Testis (tissue), 3 donors: ENCODE data around the gene MAGI2. TPM values are rescaled to one million over a fixed set of nuclear protein-coding genes. Genes with fewer than 3 reads are reported as not detected.

Source experiments
- DNase-seq: peaks from one replicate; pipeline ENCODE4 v3.0.0-alpha.2; 2019
- H3K27ac ChIP-seq, 2 donors: fragments of 200-600 bp; sonication (generic); one replicate each; pipeline ENCODE4 v1.5.1; 2019
- H3K27me3 ChIP-seq: fragments of 200-600 bp; sonication (generic); one replicate; pipeline ENCODE4 v1.5.1; 2019
- H3K36me3 ChIP-seq: fragments of 200-600 bp; sonication (generic); one replicate; pipeline ENCODE4 v1.5.1; 2017; ENCODE audit warnings: low read depth; ENCODE audit errors: missing control alignments
- H3K4me1 ChIP-seq: fragments of 200-600 bp; sonication (generic); one replicate; pipeline ENCODE4 v1.5.1; 2019
- H3K4me3 ChIP-seq, 2 donors: fragments of 200-600 bp; sonication (generic); one replicate each; pipeline ENCODE4 v1.5.1; 2017 to 2019
- H3K9me3 ChIP-seq: fragments of 200-600 bp; sonication (generic); one replicate; pipeline ENCODE4 v1.5.1; 2017
- CTCF ChIP-seq, 3 experiments: fragments of 450-650 bp in 2 of 3; fragments of 200-600 bp in 1 of 3; sonication (generic) in 1 of 3; IDR thresholded peaks; one replicate each; pipeline ENCODE4 v1.5.1; 2016 to 2019; ENCODE audit warnings: antibody characterized with exemption in 3 of 3, mild to moderate bottlenecking in 2 of 3, moderate library complexity in 1 of 3
- POLR2A ChIP-seq: fragments of 450-650 bp; IDR thresholded peaks from one replicate; pipeline ENCODE4 v1.6.1; 2017; ENCODE audit warnings: antibody characterized with exemption, mild to moderate bottlenecking, moderate library complexity
- WGBS, 2 donors: methylation state at CpG; one replicate each; pipeline ENCODE4 v1.1.5; 2018; 5-methylcytosine and 5-hydroxymethylcytosine counted together
- intact Hi-C: fragments of 100-400 bp; cut with DNase I; formaldehyde crosslinking; loops from one replicate; pipeline ENCODE4 v1.15.1; 2023; ENCODE audit warnings: low total_unique reads
- polyA plus RNA-seq: library from polyadenylated mRNA; stranded (reverse); fragments of 350-450 nt; fragmentation: Illumina TruSeq; extraction: RNeasy Lipid Tissue Mini Kit (QIAGEN cat#74804); gene quantifications from one replicate; pipeline ENCODE4 v1.2.3, GENCODE V29; 2014; ENCODE audit warnings: low read depth, low replicate concordance; ENCODE audit not compliant: insufficient read depth
- total RNA-seq, 2 donors: library from RNA; depleted of rRNA; stranded (reverse); fragments of >200 nt; gene quantifications; one replicate each; pipeline ENCODE4 v1.2.3, GENCODE V29; 2016

MAGI2 gene
- total and polyA plus RNA-seq, 3 donors from 2014 or later: 11.2 to 13.1 (median 12.4) TPM

- no peaks in the 10 kb centered on the region for H3K4me1 ChIP-seq
- no peak for DNase-seq
- H3K27me3 ChIP-seq: no peaks in the 10 kb centered on the region
- H3K36me3 ChIP-seq: no peaks in the 10 kb centered on the region
- TF ChIP-seq POLR2A: no peak
- no peak overlapping the region for H3K4me3 ChIP-seq
- H3K27ac ChIP-seq: no peak overlapping the region
- no peaks in the 10 kb centered on the region for H3K9me3 ChIP-seq
- intact Hi-C loops: no loop called here
Observed at GRCh38 chr7:78720066-78720465, 733.4 kb downstream of the MAGI2 start.

GRCh38 chr7:78718212-78718611 is 735.3 kb downstream of the MAGI2 start:
- DNase-seq: no peak
- TF ChIP-seq POLR2A (no peak), CTCF (IDR thresholded peaks at IDR 0.05) (no peak)

GRCh38 chr7:78716876-78717275 is 736.6 kb downstream of the MAGI2 start:
- Histone ChIP-seq H3K27me3 (no peaks in the 10 kb centered on the region), H3K36me3 (no peaks in the 10 kb centered on the region), H3K27ac (no peak overlapping the region), H3K4me3 (no peak overlapping the region), H3K9me3 (no peaks in the 10 kb centered on the region), H3K4me1 (no peaks in the 10 kb centered on the region)
- no peak for DNase-seq
- TF ChIP-seq POLR2A: no peak
- TF ChIP-seq CTCF (IDR thresholded peaks at IDR 0.05): no peak
- intact Hi-C loops: no loop called here
- 59 to 65% methylated on average over 10 of the region's 10 CpGs for WGBS, 2 donors

More at GRCh38 chr7:78718212-78718611, 735.3 kb downstream of the MAGI2 start:
- Histone ChIP-seq H3K36me3 (no peaks in the 10 kb centered on the region), H3K9me3 (no peaks in the 10 kb centered on the region), H3K4me3 (no peak overlapping the region), H3K27ac (no peak overlapping the region), H3K4me1 (no peaks in the 10 kb centered on the region), H3K27me3 (no peaks in the 10 kb centered on the region)
- WGBS, 2 donors: 90 to 95% methylated on average over 5 of the region's 5 CpGs
- intact Hi-C loops: no loop called here

- no peaks in the 10 kb centered on the region for H3K9me3 ChIP-seq
- DNase-seq: no peak
- H3K36me3 ChIP-seq: no peaks in the 10 kb centered on the region
- H3K27ac ChIP-seq: peak overlapping the region in 1 of 2 donors; percentile 34
- H3K27me3 ChIP-seq: no peaks in the 10 kb centered on the region
- intact Hi-C loops: no loop called here
- no peak overlapping the region for H3K4me3 ChIP-seq
- TF ChIP-seq CTCF (IDR thresholded peaks at IDR 0.05) (no peak), POLR2A (no peak)
- WGBS, 2 donors: 58 to 65% methylated on average over 4 of the region's 4 CpGs
- H3K4me1 ChIP-seq: no peaks in the 10 kb centered on the region
Observed at GRCh38 chr7:78714356-78714755, 739.1 kb downstream of the MAGI2 start.

GRCh38 chr7:78712111-78712510 is 741.4 kb downstream of the MAGI2 start:
- H3K4me1 ChIP-seq: no peaks in the 10 kb centered on the region
- DNase-seq: no peak
- no peak for TF ChIP-seq CTCF (IDR thresholded peaks at IDR 0.05)
- TF ChIP-seq POLR2A: no peak
- H3K36me3 ChIP-seq: no peaks in the 10 kb centered on the region
- no peaks in the 10 kb centered on the region for H3K27me3 ChIP-seq
- H3K9me3 ChIP-seq: no peaks in the 10 kb centered on the region
- intact Hi-C loops: no loop called here
- H3K27ac ChIP-seq: no peak overlapping the region
- 91 to 97% methylated on average over 3 of the region's 3 CpGs for WGBS, 2 donors
- no peak overlapping the region for H3K4me3 ChIP-seq
